ENCODE measurements around the gene ADAM19. TPM values are rescaled to one million over a fixed set of nuclear protein-coding genes. Genes with fewer than 3 reads are reported as not detected.

The ADAM19 gene
- total and polyA plus RNA-seq, 9 donors: 1.6 to 11.6 (median 3.0) TPM

GRCh38 chr5:157520911-157521703 is 54.5 kb downstream of the ADAM19 start:
- no peaks in the 10 kb centered on the region for H3K9me3 ChIP-seq
- 77 to 87% (median 86%) methylated on average over 9 of the region's 9 CpGs for WGBS, 3 donors
- no peak overlapping the region for H3K4me3 ChIP-seq
- peaks cover 7% of the 10 kb centered on the region for H3K4me1 ChIP-seq (ENCODE audit: insufficient read depth)
- no peaks in the 10 kb centered on the region for H3K27me3 ChIP-seq
- peak in 1 of 5 donors; percentile 49 for DNase-seq
- H3K27ac ChIP-seq: no peak overlapping the region
- no peaks in the 10 kb centered on the region for H3K36me3 ChIP-seq
- no peak for TF ChIP-seq CTCF (IDR thresholded peaks at IDR 0.05)
- no peak for TF ChIP-seq POLR2A (IDR thresholded peaks at IDR 0.05)
- TF ChIP-seq EP300 (IDR thresholded peaks at IDR 0.05): peak; percentile 48
- intact Hi-C loops (cut with DNase I): no loop called here

- H3K9me3 ChIP-seq: no peaks in the 10 kb centered on the region
- H3K27me3 ChIP-seq: no peaks in the 10 kb centered on the region
- H3K4me1 ChIP-seq (ENCODE audit: insufficient read depth): peaks cover 10% of the 10 kb centered on the region
- H3K27ac ChIP-seq: no peak overlapping the region
- DNase-seq: no peak
- no peaks in the 10 kb centered on the region for H3K36me3 ChIP-seq
- H3K4me3 ChIP-seq: no peak overlapping the region
- intact Hi-C loops (cut with DNase I): loop anchor here in 1 of 4 donors (10.0 kb wide), 1 partner anchor 55 kb away; the partner anchor contains the start of gene ADAM19
- TF ChIP-seq CTCF (IDR thresholded peaks at IDR 0.05) (no peak), EP300 (IDR thresholded peaks at IDR 0.05) (no peak), POLR2A (IDR thresholded peaks at IDR 0.05) (no peak)
- WGBS, 3 donors: 94 to 98% (median 95%) methylated on average over 9 of the region's 9 CpGs
Observed at GRCh38 chr5:157519579-157520253, 55.9 kb downstream of the ADAM19 start.

- Histone ChIP-seq H3K36me3 (no peaks in the 10 kb centered on the region), H3K9me3 (no peaks in the 10 kb centered on the region), H3K27ac (no peak overlapping the region), H3K27me3 (no peaks in the 10 kb centered on the region), H3K4me1 (ENCODE audit: insufficient read depth) (peaks cover 10% of the 10 kb centered on the region), H3K4me3 (no peak overlapping the region)
- WGBS, 3 donors: 83 to 91% (median 86%) methylated on average over 6 of the region's 6 CpGs
- intact Hi-C loops (cut with DNase I): loop anchor here in 1 of 4 donors (10.0 kb wide), 1 partner anchor 56 kb away; the partner anchor contains the start of gene ADAM19
- no peak for DNase-seq
- TF ChIP-seq CTCF (IDR thresholded peaks at IDR 0.05): no peak
- TF ChIP-seq POLR2A (IDR thresholded peaks at IDR 0.05): no peak
- no peak for TF ChIP-seq EP300 (IDR thresholded peaks at IDR 0.05)
Observed at GRCh38 chr5:157518963-157519362, 56.6 kb downstream of the ADAM19 start.

DNA sequence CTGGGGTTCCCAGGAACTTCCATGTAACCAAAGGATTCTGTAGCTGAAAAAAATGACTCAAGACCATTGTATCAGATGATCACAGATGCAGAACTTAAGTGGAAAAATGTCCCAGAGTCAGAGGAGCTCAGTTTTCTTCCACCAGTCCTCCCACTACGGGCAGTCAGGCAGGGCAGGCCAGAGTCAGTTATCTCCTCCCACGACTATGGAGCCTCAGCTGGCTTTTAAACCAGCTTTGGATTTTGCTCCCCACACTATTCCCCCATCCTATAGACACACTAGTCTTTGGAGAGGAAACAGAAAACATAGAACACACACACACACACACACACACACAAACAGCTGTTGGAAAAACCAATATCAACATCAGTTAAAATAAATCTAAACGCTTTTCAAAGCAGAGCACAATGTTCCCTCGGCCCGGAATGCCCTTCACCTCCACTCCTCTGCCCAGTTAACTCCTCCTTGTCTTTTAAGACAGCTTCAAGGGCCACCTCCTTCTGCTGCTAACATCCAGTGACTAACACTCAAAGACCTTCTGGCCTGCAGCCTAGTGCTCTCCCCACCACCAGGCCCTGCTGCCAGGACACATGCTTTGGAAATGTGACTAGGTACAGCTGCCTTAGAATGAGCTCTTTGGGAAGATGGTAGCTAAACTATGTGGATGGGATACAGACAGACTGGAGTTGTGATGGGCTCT is 58.8 kb downstream of the ADAM19 start:
- peak; percentile 64 to 89 (median 72) for DNase-seq
- 1 to 14% (median 7%) methylated on average over 5 of the region's 5 CpGs for WGBS, 3 donors
- Histone ChIP-seq H3K27me3 (no peaks in the 10 kb centered on the region), H3K4me3 (no peak overlapping the region), H3K27ac (peak overlapping the region in 1 of 2 donors; percentile 51), H3K36me3 (no peaks in the 10 kb centered on the region), H3K4me1 (ENCODE audit: insufficient read depth) (peaks cover 14% of the 10 kb centered on the region), H3K9me3 (no peaks in the 10 kb centered on the region)
- TF ChIP-seq CTCF (IDR thresholded peaks at IDR 0.05) (no peak), EP300 (IDR thresholded peaks at IDR 0.05) (no peak)
- intact Hi-C loops (cut with DNase I): loop anchor here in 1 of 4 donors (10.0 kb wide), 1 partner anchor 58 kb away; the partner anchor contains the start of gene ADAM19

All from ovary (tissue), 9 donors.